Measurements from ENCODE around the gene TXLNA. TPM values are rescaled to one million over a fixed set of nuclear protein-coding genes. Genes with fewer than 3 reads are reported as not detected.

TXLNA gene
- total and polyA plus RNA-seq, 8 donors: 13.6 to 29.3 (median 17.3) TPM

DNA sequence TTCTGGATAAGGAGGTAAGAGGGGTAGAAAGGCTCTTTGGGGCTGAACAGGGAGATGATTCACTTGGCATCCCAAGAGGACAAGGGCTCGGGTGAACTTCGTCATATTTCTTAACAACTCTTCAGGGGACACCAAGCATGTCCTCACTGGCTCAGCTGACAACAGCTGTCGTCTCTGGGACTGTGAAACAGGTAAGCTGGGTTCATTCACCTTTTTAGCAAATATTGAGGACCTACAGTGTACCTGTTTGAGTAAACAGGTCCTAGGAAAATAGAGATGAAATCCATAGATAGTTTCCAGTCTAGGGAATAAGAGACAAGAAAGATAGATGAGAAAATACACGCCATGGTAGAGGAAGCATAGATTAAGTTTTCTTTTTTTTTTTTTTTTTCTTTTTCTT, 44.8 kb downstream of the TXLNA start:
- intact Hi-C loops (cut with DNase I): no loop called here
- WGBS, 2 donors: 87 to 88% methylated on average over 4 of the region's 4 CpGs

GRCh38 chr1:32228771-32229170, 49.3 kb downstream of the TXLNA start:
- Histone ChIP-seq H3K9me3 (no peaks in the 10 kb centered on the region), H3K4me3 (no peak overlapping the region), H3K36me3 (peaks cover 5 to 62% (median 34%) of the 10 kb centered on the region in 3 donors), H3K27ac (no peak overlapping the region), H3K27me3 (no peaks in the 10 kb centered on the region), H3K4me1 (peaks cover 0 to 1% (median 0%) of the 10 kb centered on the region in 3 donors)
- 74 to 75% methylated on average over 3 of the region's 3 CpGs for WGBS, 2 donors
- intact Hi-C loops (cut with DNase I): no loop called here
- FAIRE-seq: no peak
- DNase-seq: no peak
- ATAC-seq: no peak
- TF ChIP-seq CTCF (IDR thresholded peaks at IDR 0.05): no peak

More for the DNA sequence above, 44.8 kb downstream of the TXLNA start:
- no peak overlapping the region for H3K4me3 ChIP-seq
- peaks cover 7 to 20% (median 15%) of the 10 kb centered on the region in 3 donors for H3K4me1 ChIP-seq
- H3K27me3 ChIP-seq: no peaks in the 10 kb centered on the region
- H3K36me3 ChIP-seq: peaks cover 0 to 32% (median 13%) of the 10 kb centered on the region in 3 donors
- H3K27ac ChIP-seq: no peak overlapping the region
- ATAC-seq (no peak), FAIRE-seq (no peak), DNase-seq (no peak)
- no peak for TF ChIP-seq CTCF (IDR thresholded peaks at IDR 0.05)
- no peaks in the 10 kb centered on the region for H3K9me3 ChIP-seq

DNA sequence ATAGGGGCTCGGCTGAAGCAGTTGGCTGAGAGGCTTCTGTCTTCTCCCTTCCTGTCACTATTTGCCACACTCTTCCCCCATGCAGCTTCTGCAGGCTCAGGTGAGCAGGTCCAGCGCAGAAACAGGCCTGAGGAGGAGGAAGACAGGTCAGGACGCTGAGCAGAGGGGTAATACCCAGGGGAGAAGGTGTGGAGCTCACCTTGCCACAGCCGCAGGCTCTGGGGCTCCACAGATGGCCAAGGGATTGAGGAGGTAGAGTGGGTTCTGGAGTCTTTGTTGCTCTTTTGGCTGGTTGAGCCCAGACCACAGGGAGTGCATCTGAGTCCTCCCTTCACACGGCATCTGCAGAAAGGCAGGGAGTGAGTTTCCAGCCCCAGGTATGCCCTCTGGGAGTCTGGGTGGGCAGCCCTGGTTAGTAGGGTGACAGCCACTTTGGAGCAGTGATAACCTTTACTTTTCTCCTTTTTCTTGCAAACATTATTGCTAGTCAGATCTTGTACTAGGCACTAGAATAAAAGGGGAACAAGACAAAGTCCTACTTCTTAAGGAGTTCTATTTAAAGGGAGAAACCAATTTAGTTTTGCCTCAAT, 52.5 kb downstream of the TXLNA start:
- Histone ChIP-seq H3K27me3 (no peaks in the 10 kb centered on the region), H3K4me3 (no peak overlapping the region), H3K4me1 (peaks cover 0 to 3% (median 0%) of the 10 kb centered on the region in 3 donors), H3K27ac (no peak overlapping the region), H3K9me3 (no peaks in the 10 kb centered on the region), H3K36me3 (peaks cover 5 to 48% (median 30%) of the 10 kb centered on the region in 3 donors)
- ATAC-seq (no peak), FAIRE-seq (no peak), DNase-seq (no peak)
- WGBS, 2 donors: 75 to 80% methylated on average over 5 of the region's 5 CpGs
- no peak for TF ChIP-seq CTCF (IDR thresholded peaks at IDR 0.05)
- intact Hi-C loops (cut with DNase I): no loop called here

DNA sequence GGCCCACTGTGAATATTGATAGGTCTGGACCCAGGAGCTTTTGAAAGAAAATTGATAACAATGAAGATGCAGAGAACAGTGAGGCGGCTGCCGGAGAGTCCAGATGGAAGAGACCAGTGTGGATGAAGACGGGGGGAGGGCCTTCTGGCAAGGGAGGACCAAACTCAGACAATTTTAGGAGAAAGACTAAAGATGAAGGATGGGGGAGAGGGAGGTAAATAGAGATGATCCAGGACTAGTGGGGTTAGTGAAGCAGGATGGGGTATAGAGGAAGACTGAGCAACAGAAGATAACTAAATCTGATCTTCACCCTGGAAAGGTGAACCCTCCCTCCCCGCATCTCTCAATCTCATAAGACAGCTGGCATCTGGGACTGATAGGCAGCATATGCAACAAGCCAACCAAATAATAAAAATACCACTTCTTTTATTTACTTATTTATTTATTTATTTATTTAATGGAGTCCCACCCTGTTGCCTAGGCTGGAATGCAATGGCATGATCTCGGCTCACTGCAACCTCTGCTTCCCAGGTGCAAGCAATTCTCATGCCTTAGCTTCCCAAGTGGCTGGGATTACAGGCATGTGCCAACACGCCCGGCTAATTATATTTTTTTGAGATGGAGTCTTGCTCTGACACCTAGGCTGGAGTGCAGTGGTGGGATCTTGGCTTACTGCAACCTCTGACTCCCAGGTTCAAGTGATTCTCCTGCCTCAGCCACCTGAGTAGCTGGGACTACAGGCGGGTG, 53.3 kb downstream of the TXLNA start:
- no peak for TF ChIP-seq CTCF (IDR thresholded peaks at IDR 0.05)
- WGBS, 2 donors: 87 to 90% methylated on average over 8 of the region's 8 CpGs
- no peaks in the 10 kb centered on the region for H3K27me3 ChIP-seq
- H3K27ac ChIP-seq: no peak overlapping the region
- no peak for FAIRE-seq
- H3K36me3 ChIP-seq: peaks cover 5 to 44% (median 30%) of the 10 kb centered on the region in 3 donors
- intact Hi-C loops (cut with DNase I): no loop called here
- peaks cover 0 to 3% (median 0%) of the 10 kb centered on the region in 3 donors for H3K4me1 ChIP-seq
- H3K9me3 ChIP-seq: no peaks in the 10 kb centered on the region
- no peak overlapping the region for H3K4me3 ChIP-seq
- DNase-seq: no peak
- ATAC-seq: no peak

DNA sequence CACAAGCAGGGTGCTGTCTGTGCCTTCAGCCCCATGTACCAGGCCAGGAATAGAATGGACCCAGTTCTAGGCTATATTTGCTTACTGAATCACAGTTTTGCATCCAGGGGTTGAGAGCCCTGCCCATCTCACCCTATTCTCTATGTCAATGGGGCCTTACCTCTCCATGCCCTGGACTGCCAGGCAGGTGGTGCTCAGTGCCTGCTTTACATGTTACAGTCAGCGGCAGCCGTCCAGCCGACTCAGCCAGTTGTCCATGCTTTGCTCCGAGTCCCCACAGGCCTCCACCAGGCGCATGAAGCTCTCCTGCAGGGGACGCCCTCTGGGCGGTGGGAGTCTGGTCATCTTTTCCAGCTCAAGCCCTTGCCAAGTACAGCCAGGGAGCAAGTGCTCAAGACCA, 55.3 kb downstream of the TXLNA start:
- intact Hi-C loops (cut with DNase I): no loop called here
- H3K4me1 ChIP-seq: peaks cover 0 to 7% (median 0%) of the 10 kb centered on the region in 3 donors
- no peak overlapping the region for H3K27ac ChIP-seq
- ATAC-seq: no peak
- DNase-seq: no peak
- no peak for TF ChIP-seq CTCF (IDR thresholded peaks at IDR 0.05)
- FAIRE-seq: no peak
- H3K27me3 ChIP-seq: no peaks in the 10 kb centered on the region
- no peaks in the 10 kb centered on the region for H3K9me3 ChIP-seq
- WGBS, 2 donors: 90 to 91% methylated on average over 7 of the region's 7 CpGs
- peaks cover 1 to 25% (median 20%) of the 10 kb centered on the region in 3 donors for H3K36me3 ChIP-seq
- H3K4me3 ChIP-seq: no peak overlapping the region

Data from pancreas (tissue), 10 donors.